GM19043 (cell line): ENCODE results near the gene ATG3.

Experiments
- ATAC-seq: cut with Tn5 transposase; IDR thresholded peaks from one replicate; pipeline ENCODE4 v1.9.1; 2021; ENCODE audit warnings: low read depth; ENCODE audit not compliant: unreplicated experiment

Gene ATG3

GRCh38 chr3:112561734-112562529, at the start of gene ATG3, which contains the start of gene SLC35A5:
ATG3 (minus strand) TSS chr3:112561962; CDS start chr3:112561528, 434 bp downstream.
SLC35A5 (plus strand) TSS chr3:112562045; CDS start chr3:112563404, 1,359 bp downstream.
- peak; percentile 76 for ATAC-seq

- ATAC-seq = no peak
Observed at GRCh38 chr3:112610121-112610520, 48.4 kb upstream of the ATG3 start.

GRCh38 chr3:112607863-112608262, 46.1 kb upstream of the ATG3 start:
- ATAC-seq = no peak

- ATAC-seq = no peak
Observed at GRCh38 chr3:112606098-112606497, 44.3 kb upstream of the ATG3 start.

GRCh38 chr3:112605285-112605684, 43.5 kb upstream of the ATG3 start:
- no peak for ATAC-seq

- ATAC-seq = no peak
Observed at GRCh38 chr3:112604536-112604935, 42.8 kb upstream of the ATG3 start.

GRCh38 chr3:112602217-112602838, 40.6 kb upstream of the ATG3 start:
- peak; percentile 52 for ATAC-seq

- no peak for ATAC-seq
Observed at GRCh38 chr3:112598731-112599130, 37.0 kb upstream of the ATG3 start.

- ATAC-seq = no peak
Observed at GRCh38 chr3:112597945-112598344, 36.2 kb upstream of the ATG3 start.

GRCh38 chr3:112594856-112595255, 33.1 kb upstream of the ATG3 start:
- ATAC-seq = no peak

- ATAC-seq = no peak
Observed at GRCh38 chr3:112593258-112593657, 31.5 kb upstream of the ATG3 start.

- no peak for ATAC-seq
Observed at GRCh38 chr3:112587336-112587735, 25.6 kb upstream of the ATG3 start.

- ATAC-seq = no peak
Observed at GRCh38 chr3:112585782-112586181, 24.0 kb upstream of the ATG3 start.

GRCh38 chr3:112583105-112583504, 21.3 kb upstream of the ATG3 start:
- no peak for ATAC-seq

- no peak for ATAC-seq
Observed at GRCh38 chr3:112582244-112582874, 20.6 kb upstream of the ATG3 start.

- ATAC-seq = no peak
Observed at GRCh38 chr3:112579697-112580096, 17.9 kb upstream of the ATG3 start.

- no peak for ATAC-seq
Observed at GRCh38 chr3:112579232-112579631, 17.5 kb upstream of the ATG3 start.

GRCh38 chr3:112572701-112573100, 10.9 kb upstream of the ATG3 start:
- ATAC-seq = no peak

GRCh38 chr3:112569265-112569664, 7.5 kb upstream of the ATG3 start:
- no peak for ATAC-seq

- no peak for ATAC-seq
Observed at GRCh38 chr3:112568642-112569041, 6.9 kb upstream of the ATG3 start.

GRCh38 chr3:112564940-112565305, 3.2 kb upstream of the ATG3 start:
- ATAC-seq = no peak
